Stomach (tissue), 9 donors: ENCODE results near the gene SUPT4H1. TPM values are rescaled to one million over a fixed set of nuclear protein-coding genes. Genes with fewer than 3 reads are reported as not detected.
A peak's percentile ranks its signal among the peaks of the same experiment; 100 is the strongest.

Source experiments
- DNase-seq, 2 donors: peaks; one replicate each; pipeline versions ENCODE4 v3.0.0 to v3.0.0-alpha.2; 2013 to 2019
- H3K27ac ChIP-seq, 5 donors: fragments of 200-600 bp in 4 of 5; sonication (generic) in 4 of 5; one replicate each; pipeline ENCODE4 v1.5.1; 2013 to 2019; ENCODE audit warnings: mild to moderate bottlenecking in 1 of 5, moderate library complexity in 1 of 5
- H3K27me3 ChIP-seq, 3 donors: fragments of 200-600 bp; sonication (generic); one replicate each; pipeline ENCODE4 v1.5.1; 2017 to 2019; ENCODE audit warnings: mixed run types in 1 of 3
- H3K36me3 ChIP-seq, 4 donors: fragments of 200-600 bp; sonication (generic); 1 replicate in 3 of 4; 2 replicates in 1 of 4; pipeline ENCODE4 v1.5.1; 2016 to 2019
- H3K4me1 ChIP-seq, 4 donors: fragments of 200-600 bp; sonication (generic); one replicate each; pipeline ENCODE4 v1.5.1; 2016 to 2019
- H3K4me3 ChIP-seq, 4 donors: fragments of 200-600 bp; sonication (generic) in 3 of 4; one replicate each; pipeline ENCODE4 v1.5.1; 2016 to 2019; ENCODE audit warnings: mild to moderate bottlenecking in 1 of 4
- H3K9me3 ChIP-seq, 4 donors: fragments of 200-600 bp; sonication (generic); one replicate each; pipeline ENCODE4 v1.5.1; 2016 to 2019
- EP300 ChIP-seq: sonication (generic); formaldehyde crosslinking; IDR thresholded peaks from one replicate; pipeline ENCODE4 v1.6.1; 2017; ENCODE audit warnings: antibody characterized with exemption
- POLR2A ChIP-seq, 4 donors: fragments of 450-650 bp; IDR thresholded peaks; one replicate each; pipeline ENCODE4 v1.6.1; 2016; ENCODE audit warnings: antibody characterized with exemption in 4 of 4, control low read depth in 2 of 4, mild to moderate bottlenecking in 1 of 4, moderate library complexity in 1 of 4
- POLR2AphosphoS5 ChIP-seq, 3 donors: sonication (generic); formaldehyde crosslinking; IDR thresholded peaks; one replicate each; pipeline ENCODE4 v1.6.1; 2016; ENCODE audit warnings: antibody characterized with exemption in 3 of 3
- WGBS, 5 donors: extraction: QIAGEN DNeasy Blood & Tissue Kit in 3 of 5; methylation state at CpG; one replicate each; pipeline versions ENCODE4 v1.1.5 to v1.1.7; 2013 to 2018; 5-methylcytosine and 5-hydroxymethylcytosine counted together
- intact Hi-C: fragments of 100-400 bp; cut with DNase I; formaldehyde crosslinking; loops from one replicate; pipeline ENCODE4 v1.15.1; 2023; ENCODE audit warnings: low total_unique reads
- polyA plus RNA-seq, 3 donors: library from polyadenylated mRNA; stranded (reverse); fragments of 200-250 nt; gene quantifications; one replicate each; pipeline ENCODE4 v1.2.3, GENCODE V29; 2013
- total RNA-seq, 5 donors: library from RNA; depleted of rRNA; stranded (reverse); fragments of >200 nt; gene quantifications; one replicate each; pipeline versions ENCODE4 v1.1.0 to v1.2.3, GENCODE V29; 2014 to 2016
- TF ChIP-seq, protein P1 (sequence below), 7 experiments: fragments of 450-650 bp in 4 of 7; fragments of 200-600 bp in 3 of 7; sonication (generic) in 3 of 7; IDR thresholded peaks; one replicate each; pipeline ENCODE4 v1.5.1; 2016 to 2019; ENCODE audit warnings: antibody characterized with exemption in 7 of 7, control low read depth in 2 of 7, mild to moderate bottlenecking in 1 of 7
- donor health status: healthy with polysubstance abuse.
- donor health status: Bipolar disorder and iron deficiency.
- donor health status: healthy.

The SUPT4H1 gene
- total and polyA plus RNA-seq, 8 donors: 6.7 to 80.9 (median 43.1) TPM

DNA sequence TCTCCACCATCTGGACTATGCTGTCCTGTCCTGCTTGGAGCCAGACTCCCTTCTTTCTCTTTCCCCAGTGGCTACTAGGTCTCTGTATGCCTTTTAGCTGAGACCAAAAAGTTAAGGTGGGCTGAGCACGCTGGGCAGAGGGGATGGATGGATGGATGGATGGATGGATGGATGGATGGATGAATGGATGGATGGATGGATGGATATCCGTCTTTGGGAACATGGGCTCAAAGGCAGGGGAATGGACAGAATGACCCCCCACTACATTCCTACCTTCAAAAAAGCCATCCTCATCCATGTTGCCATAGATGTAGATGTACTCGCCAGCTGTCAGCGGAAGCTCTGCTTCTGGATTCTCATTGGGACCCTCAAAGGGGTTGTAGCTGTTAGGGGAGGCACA is 36.3 kb downstream of the SUPT4H1 start:
- Histone ChIP-seq H3K36me3 (peaks cover 0 to 43% (median 8%) of the 10 kb centered on the region in 4 donors), H3K4me1 (peaks cover 0 to 8% (median 0%) of the 10 kb centered on the region in 4 donors), H3K27me3 (no peaks in the 10 kb centered on the region), H3K27ac (no peak overlapping the region), H3K4me3 (no peak overlapping the region), H3K9me3 (no peaks in the 10 kb centered on the region)
- TF ChIP-seq EP300 (no peak), POLR2AphosphoS5 (IDR thresholded peaks at IDR 0.05) (no peak), POLR2A (IDR thresholded peaks at IDR 0.05) (no peak)
- TF ChIP-seq, protein P1, sequence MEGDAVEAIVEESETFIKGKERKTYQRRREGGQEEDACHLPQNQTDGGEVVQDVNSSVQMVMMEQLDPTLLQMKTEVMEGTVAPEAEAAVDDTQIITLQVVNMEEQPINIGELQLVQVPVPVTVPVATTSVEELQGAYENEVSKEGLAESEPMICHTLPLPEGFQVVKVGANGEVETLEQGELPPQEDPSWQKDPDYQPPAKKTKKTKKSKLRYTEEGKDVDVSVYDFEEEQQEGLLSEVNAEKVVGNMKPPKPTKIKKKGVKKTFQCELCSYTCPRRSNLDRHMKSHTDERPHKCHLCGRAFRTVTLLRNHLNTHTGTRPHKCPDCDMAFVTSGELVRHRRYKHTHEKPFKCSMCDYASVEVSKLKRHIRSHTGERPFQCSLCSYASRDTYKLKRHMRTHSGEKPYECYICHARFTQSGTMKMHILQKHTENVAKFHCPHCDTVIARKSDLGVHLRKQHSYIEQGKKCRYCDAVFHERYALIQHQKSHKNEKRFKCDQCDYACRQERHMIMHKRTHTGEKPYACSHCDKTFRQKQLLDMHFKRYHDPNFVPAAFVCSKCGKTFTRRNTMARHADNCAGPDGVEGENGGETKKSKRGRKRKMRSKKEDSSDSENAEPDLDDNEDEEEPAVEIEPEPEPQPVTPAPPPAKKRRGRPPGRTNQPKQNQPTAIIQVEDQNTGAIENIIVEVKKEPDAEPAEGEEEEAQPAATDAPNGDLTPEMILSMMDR (IDR thresholded peaks at IDR 0.05): no peak
- peak in 1 of 2 donors; percentile 1 for DNase-seq
- intact Hi-C loops: loop anchor here (10.0 kb wide), 1 partner anchor 129 kb away; no protein-coding TSS in a partner anchor
- WGBS, 5 donors: 87 to 99% (median 94%) methylated on average over 4 of the region's 4 CpGs

DNA sequence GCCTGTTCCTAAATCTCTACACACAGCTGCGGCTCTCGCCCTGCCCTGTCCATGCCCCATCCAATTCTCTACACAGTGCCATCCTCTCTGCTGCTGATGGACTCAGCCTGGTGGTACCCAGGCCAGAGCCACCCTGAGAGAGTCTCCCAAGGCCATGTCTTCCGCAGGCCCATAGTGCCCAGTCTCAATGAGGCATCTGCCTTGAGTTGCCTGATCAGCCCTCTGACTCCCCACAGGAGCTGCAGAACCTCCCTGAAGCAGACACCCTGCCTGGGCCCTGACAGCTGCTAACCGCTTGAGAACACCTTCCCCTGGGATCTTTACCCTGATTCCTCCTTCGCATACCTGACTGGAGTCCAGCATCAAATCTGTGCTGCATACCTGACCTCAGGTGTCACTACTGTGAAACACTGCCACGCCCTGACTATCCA is 36.7 kb downstream of the SUPT4H1 start:
- DNase-seq: peak in 1 of 2 donors; percentile 5
- TF ChIP-seq POLR2A (IDR thresholded peaks at IDR 0.05) (no peak), POLR2AphosphoS5 (IDR thresholded peaks at IDR 0.05) (no peak), EP300 (no peak)
- TF ChIP-seq, protein P1 (IDR thresholded peaks at IDR 0.05): no peak
- Histone ChIP-seq H3K4me1 (peaks cover 0 to 8% (median 0%) of the 10 kb centered on the region in 4 donors), H3K27ac (no peak overlapping the region), H3K4me3 (no peak overlapping the region), H3K27me3 (no peaks in the 10 kb centered on the region), H3K9me3 (no peaks in the 10 kb centered on the region), H3K36me3 (peaks cover 0 to 42% (median 8%) of the 10 kb centered on the region in 4 donors)
- WGBS, 5 donors: 85 to 93% (median 90%) methylated on average over 6 of the region's 6 CpGs
- intact Hi-C loops: loop anchor here (10.0 kb wide), 1 partner anchor 130 kb away; no protein-coding TSS in a partner anchor

DNA sequence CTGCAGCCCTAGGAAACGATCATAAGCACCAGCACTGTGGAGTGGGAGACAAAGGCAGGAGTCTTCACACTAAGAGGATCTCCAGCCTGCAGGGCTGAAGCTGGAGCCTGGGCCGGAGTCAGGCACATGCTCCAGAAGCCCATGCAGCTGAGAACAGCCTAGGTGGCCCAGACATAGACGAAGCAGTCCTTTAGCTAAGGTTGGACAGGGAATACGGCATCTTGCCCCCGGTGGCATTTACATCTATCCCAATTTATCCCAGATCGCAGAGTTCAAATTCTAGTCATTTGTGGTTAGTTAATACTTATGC is 37.3 kb downstream of the SUPT4H1 start:
- DNase-seq: peak in 1 of 2 donors; percentile 3
- peaks cover 0 to 41% (median 10%) of the 10 kb centered on the region in 4 donors for H3K36me3 ChIP-seq
- whole genome bisulfite sequencing, 5 donors: 89 to 96% (median 93%) methylated on average over 6 of the region's 6 CpGs
- H3K9me3 ChIP-seq: no peaks in the 10 kb centered on the region
- TF ChIP-seq, protein P1 (IDR thresholded peaks at IDR 0.05): no peak
- TF ChIP-seq EP300: no peak
- no peak for TF ChIP-seq POLR2AphosphoS5 (IDR thresholded peaks at IDR 0.05)
- TF ChIP-seq POLR2A (IDR thresholded peaks at IDR 0.05): no peak
- H3K27ac ChIP-seq: no peak overlapping the region
- peaks cover 0 to 8% (median 0%) of the 10 kb centered on the region in 4 donors for H3K4me1 ChIP-seq
- H3K27me3 ChIP-seq: no peaks in the 10 kb centered on the region
- intact Hi-C loops: loop anchor here (10.0 kb wide), 1 partner anchor 130 kb away; no protein-coding TSS in a partner anchor
- no peak overlapping the region for H3K4me3 ChIP-seq

DNA sequence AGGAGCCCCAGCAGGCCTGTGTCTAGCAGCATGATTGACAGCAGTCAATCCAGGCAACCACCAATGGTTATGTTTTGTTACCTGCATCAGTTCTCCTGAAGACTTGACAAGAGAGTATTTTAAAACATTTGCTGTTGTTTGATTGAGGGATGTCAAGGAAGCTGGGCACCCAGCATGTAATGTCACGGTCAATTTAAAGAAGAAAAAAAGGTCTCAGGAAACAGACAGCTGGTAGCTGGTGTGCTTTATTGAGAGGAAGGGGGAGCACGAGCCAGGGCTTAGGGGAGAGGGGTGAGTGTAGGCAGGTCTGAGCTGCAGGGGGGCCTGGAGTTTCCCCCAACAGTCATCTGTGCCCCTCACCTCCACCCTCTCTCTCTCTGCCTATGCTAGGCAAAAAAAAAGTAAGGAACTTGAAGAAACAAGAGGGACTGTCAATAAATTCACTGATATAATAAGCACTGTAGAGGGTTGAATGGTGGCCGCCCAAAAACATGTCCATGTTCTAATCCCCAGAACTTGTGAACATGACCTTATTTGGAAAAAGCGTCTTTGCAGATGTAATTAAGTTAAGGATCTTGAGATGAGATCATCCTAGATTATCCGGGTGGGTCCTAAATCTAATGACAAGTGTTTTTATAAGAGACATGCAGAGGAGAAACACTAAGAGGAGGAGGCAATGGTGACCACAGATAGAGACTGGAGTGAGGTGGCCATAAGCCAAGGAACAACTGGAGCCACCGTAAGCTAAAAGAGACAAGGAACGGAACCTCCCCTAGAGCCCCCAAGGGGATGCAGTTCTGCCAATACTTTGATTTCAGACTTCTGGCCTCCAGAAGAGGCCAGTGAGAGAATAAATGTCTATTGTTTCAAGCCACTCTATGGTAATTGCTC is 37.9 kb downstream of the SUPT4H1 start:
- DNase-seq: peak; percentile 1 to 14
- H3K4me3 ChIP-seq: no peak overlapping the region
- no peaks in the 10 kb centered on the region for H3K9me3 ChIP-seq
- H3K27ac ChIP-seq: no peak overlapping the region
- peaks cover 0 to 41% (median 14%) of the 10 kb centered on the region in 4 donors for H3K36me3 ChIP-seq
- WGBS, 5 donors: 77 to 81% (median 77%) methylated on average over 7 of the region's 7 CpGs
- H3K27me3 ChIP-seq: no peaks in the 10 kb centered on the region
- peaks cover 0 to 8% (median 0%) of the 10 kb centered on the region in 4 donors for H3K4me1 ChIP-seq
- TF ChIP-seq POLR2AphosphoS5 (IDR thresholded peaks at IDR 0.05) (no peak), POLR2A (IDR thresholded peaks at IDR 0.05) (no peak), EP300 (no peak)
- TF ChIP-seq, protein P1 (IDR thresholded peaks at IDR 0.05): no peak
- intact Hi-C loops: loop anchor here (10.0 kb wide), 1 partner anchor 131 kb away; no protein-coding TSS in a partner anchor
